Upper lobe of right lung (tissue), 1 donor: ENCODE data around the gene MLXIP. TPM values are rescaled to one million over a fixed set of nuclear protein-coding genes. Genes with fewer than 3 reads are reported as not detected.

Source experiments
- ATAC-seq: fragments of 200-7000 bp; cut with Tn5 transposase; one replicate; pipeline ENCODE4 v1.9.1; 2020; ENCODE audit warnings: mild to moderate bottlenecking, moderate library complexity
- DNase-seq: peaks from one replicate; pipeline ENCODE4 v3.0.0-alpha.2; 2020
- H3K27ac ChIP-seq: fragments of 200-600 bp; one replicate; pipeline ENCODE4 v1.8.0; 2022
- H3K27me3 ChIP-seq: fragments of 200-600 bp; one replicate; pipeline ENCODE4 v1.8.0; 2022; ENCODE audit warnings: mild to moderate bottlenecking
- H3K36me3 ChIP-seq: fragments of 200-600 bp; one replicate; pipeline ENCODE4 v1.8.0; 2022
- H3K4me1 ChIP-seq: fragments of 200-600 bp; one replicate; pipeline ENCODE4 v1.8.0; 2022
- H3K4me3 ChIP-seq: fragments of 200-600 bp; one replicate; pipeline ENCODE4 v1.8.0; 2022; ENCODE audit warnings: mild to moderate bottlenecking
- H3K9me3 ChIP-seq: fragments of 200-600 bp; one replicate; pipeline ENCODE4 v1.8.0; 2022
- intact Hi-C: fragments of 100-400 bp; cut with DNase I; formaldehyde crosslinking; loops from one replicate; pipeline ENCODE4 v1.11.0; 2022
- total RNA-seq: library from RNA; stranded (reverse); fragmentation: NEBNext Ultra II Directional; extraction: Animal tissue kit (Norgen Biotek cat#: 25700); gene quantifications from one replicate; pipeline ENCODE4 v1.2.1, GENCODE V29; 2021
- TF ChIP-seq, protein P1 (sequence below): fragments of 200-600 bp; IDR thresholded peaks from one replicate; pipeline ENCODE4 v1.8.0; 2022; ENCODE audit warnings: antibody characterized with exemption
- donor health status: DM: no; HTN: yes; CAD: no; lungs with severe emphysema.

The MLXIP gene
- total RNA-seq, 1 donor from 2014 or later: 57.4 TPM

DNA sequence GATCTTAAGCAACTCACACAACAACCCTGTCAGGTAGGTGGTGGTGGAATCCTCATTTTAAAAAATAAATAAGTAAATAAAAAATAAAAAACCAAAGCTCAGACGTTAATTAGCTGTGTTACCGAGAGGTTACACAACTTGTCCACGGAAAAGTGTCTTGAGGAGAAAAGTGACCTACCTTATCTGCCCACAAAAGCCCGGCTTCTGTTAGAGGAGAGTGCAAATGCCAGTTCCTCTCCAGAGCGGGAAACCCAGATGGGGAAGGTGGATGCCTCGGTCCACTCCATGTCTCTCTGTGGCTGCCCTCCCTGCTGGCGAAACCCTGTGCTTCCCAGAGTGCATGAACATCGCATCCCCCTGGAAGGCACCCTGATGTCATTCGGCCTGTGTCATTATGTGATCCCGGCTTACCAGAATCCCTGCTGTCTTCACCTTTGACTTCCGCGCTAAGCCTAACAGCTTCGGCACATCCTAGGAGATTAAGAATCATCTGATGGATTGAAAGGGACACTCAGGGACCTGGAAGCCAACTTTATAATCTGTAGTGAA is 6.4 kb downstream of the MLXIP start:
- Histone ChIP-seq H3K27ac (no peak overlapping the region), H3K4me3 (no peak overlapping the region), H3K27me3 (no peaks in the 10 kb centered on the region), H3K9me3 (no peaks in the 10 kb centered on the region), H3K36me3 (peaks cover 19% of the 10 kb centered on the region), H3K4me1 (peaks cover 55% of the 10 kb centered on the region)
- intact Hi-C loops: no loop called here
- ATAC-seq (no peak), DNase-seq (no peak)
- TF ChIP-seq, protein P1, sequence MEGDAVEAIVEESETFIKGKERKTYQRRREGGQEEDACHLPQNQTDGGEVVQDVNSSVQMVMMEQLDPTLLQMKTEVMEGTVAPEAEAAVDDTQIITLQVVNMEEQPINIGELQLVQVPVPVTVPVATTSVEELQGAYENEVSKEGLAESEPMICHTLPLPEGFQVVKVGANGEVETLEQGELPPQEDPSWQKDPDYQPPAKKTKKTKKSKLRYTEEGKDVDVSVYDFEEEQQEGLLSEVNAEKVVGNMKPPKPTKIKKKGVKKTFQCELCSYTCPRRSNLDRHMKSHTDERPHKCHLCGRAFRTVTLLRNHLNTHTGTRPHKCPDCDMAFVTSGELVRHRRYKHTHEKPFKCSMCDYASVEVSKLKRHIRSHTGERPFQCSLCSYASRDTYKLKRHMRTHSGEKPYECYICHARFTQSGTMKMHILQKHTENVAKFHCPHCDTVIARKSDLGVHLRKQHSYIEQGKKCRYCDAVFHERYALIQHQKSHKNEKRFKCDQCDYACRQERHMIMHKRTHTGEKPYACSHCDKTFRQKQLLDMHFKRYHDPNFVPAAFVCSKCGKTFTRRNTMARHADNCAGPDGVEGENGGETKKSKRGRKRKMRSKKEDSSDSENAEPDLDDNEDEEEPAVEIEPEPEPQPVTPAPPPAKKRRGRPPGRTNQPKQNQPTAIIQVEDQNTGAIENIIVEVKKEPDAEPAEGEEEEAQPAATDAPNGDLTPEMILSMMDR: no peak

DNA sequence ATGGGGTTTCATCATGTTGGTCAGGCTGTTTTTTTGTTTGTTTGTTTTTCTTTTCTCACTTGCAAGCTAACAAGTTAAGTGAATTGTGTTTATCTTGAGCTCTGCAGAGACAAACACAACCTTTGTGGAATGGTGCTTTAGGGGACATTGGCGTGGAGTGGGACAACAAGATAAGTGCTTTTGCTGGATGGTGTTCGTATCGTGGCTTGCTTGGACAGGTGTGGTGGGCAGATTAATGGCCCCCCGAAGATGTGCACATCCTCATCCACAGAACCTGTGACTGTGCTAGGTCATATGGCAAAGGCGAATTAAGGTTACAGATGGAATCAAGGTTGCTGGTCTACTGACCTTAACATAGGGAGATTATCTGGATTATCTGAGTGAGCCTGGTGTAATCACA is 7.0 kb downstream of the MLXIP start:
- intact Hi-C loops: no loop called here
- no peaks in the 10 kb centered on the region for H3K9me3 ChIP-seq
- H3K36me3 ChIP-seq: peaks cover 19% of the 10 kb centered on the region
- H3K4me1 ChIP-seq: peaks cover 61% of the 10 kb centered on the region
- no peak for ATAC-seq
- H3K27me3 ChIP-seq: no peaks in the 10 kb centered on the region
- DNase-seq: no peak
- H3K4me3 ChIP-seq: no peak overlapping the region
- TF ChIP-seq, protein P1: no peak
- no peak overlapping the region for H3K27ac ChIP-seq

DNA sequence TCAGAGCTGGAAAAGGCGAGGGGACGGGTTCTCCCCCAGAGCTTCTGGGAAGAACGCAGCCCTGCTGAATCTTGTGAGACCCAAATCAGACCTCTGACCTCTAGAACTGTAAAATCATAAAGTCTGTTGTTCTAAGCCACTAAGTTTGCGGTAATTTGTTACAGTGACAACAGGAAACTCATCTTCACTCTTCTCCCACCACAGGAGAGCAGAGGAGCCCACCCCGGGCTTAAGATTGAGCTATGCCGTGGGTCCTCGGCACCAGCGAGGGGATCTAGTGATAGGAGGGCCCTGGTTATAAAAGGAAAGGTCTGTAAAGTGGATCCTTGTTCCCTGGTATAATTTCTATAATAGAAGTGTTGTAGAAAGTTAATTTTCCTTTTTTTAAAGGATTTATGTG is 7.6 kb downstream of the MLXIP start:
- DNase-seq (no peak), ATAC-seq (no peak)
- peaks cover 19% of the 10 kb centered on the region for H3K36me3 ChIP-seq
- no peaks in the 10 kb centered on the region for H3K27me3 ChIP-seq
- H3K4me1 ChIP-seq: peaks cover 61% of the 10 kb centered on the region
- H3K4me3 ChIP-seq: no peak overlapping the region
- intact Hi-C loops: no loop called here
- no peak overlapping the region for H3K27ac ChIP-seq
- TF ChIP-seq, protein P1: no peak
- H3K9me3 ChIP-seq: no peaks in the 10 kb centered on the region

DNA sequence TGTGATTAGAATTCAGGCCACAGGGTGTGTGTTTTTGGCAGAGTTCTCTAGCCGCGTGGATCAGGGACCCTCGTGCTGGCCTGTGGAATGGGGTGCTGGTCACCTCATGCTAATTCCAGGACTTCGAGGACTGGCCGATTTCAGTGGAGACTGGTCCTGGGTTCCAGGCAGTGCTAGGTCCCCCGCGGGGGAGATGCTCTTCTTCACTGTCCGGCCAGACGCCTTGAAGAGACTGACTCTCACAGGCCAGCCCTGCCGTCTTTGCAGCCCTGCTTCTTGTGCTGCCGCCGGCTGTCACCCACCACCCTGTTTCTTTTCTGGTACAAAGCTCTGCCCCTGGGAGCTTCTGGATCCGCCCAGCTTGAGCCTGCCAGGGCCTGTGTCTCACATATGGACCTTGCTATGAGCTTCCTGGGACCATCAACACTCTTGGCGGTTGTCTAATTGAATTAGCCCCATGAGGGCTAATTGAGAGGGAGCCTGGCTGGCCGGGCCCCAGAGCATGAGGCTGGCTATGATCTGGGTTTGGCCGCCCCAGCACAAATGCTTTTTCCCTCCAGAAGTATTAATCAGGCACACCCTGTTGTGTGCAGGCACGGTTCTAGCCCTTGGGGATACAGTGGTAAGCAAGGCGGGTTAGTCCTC is 8.2 kb downstream of the MLXIP start:
- Histone ChIP-seq H3K4me1 (peaks cover 61% of the 10 kb centered on the region), H3K27ac (no peak overlapping the region), H3K27me3 (no peaks in the 10 kb centered on the region), H3K9me3 (no peaks in the 10 kb centered on the region), H3K4me3 (no peak overlapping the region), H3K36me3 (peaks cover 19% of the 10 kb centered on the region)
- TF ChIP-seq, protein P1: no peak
- intact Hi-C loops: no loop called here
- DNase-seq (peak; percentile 45), ATAC-seq (no peak)

DNA sequence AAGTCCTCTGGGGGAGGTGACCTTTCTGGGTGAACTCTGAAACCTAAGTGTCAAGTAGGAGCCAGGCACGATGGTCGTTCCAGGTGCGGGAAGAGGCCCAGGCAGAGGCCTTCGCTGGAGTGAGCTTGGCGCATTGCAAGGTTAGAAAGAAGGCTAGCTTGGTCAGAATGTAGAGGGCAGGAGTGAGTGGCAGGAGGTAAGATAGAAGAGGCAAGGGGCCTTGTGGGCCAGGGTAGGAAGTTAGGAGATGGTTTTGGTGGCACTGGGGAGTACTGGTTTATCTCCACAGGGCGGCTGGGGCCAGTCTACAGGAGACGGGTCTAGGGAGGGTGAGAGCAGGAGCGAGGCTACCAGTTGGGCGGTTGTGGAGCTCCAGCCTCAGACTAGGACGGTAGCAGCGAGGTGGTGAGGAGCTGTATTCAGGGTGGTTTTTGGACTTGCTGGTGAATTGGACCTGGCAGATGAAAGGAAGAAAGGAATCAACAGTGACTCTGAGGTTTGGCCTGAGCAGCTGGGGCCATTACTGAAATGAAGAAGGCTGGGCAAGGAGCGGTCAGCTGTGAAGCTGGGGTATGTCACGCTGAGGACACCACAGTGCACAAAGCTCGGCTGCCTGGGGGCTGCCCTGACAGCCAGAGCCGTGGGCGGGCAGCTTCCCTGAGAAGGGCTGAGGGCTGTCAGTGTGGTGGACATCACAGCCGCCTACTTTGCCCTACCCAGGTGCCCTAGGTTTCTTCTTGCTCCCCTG is 9.0 kb downstream of the MLXIP start:
- ATAC-seq (peak; percentile 14), DNase-seq (peak; percentile 53)
- peak overlapping the region; percentile 30 for H3K27ac ChIP-seq
- H3K9me3 ChIP-seq: no peaks in the 10 kb centered on the region
- peaks cover 19% of the 10 kb centered on the region for H3K36me3 ChIP-seq
- H3K27me3 ChIP-seq: no peaks in the 10 kb centered on the region
- TF ChIP-seq, protein P1: no peak
- peaks cover 61% of the 10 kb centered on the region for H3K4me1 ChIP-seq
- H3K4me3 ChIP-seq: no peak overlapping the region
- intact Hi-C loops: no loop called here
